A673 (cell line): ENCODE data around the gene GPC6.

Experiments used
- CTCF ChIP-seq: fragments of 300-800, 200-600 bp; sonication (generic); conservative IDR thresholded peaks from 2 replicates; pipeline ENCODE4 v1.5.1; 2017; ENCODE audit warnings: low read depth, mild to moderate bottlenecking, antibody characterized with exemption, low read length, moderate library complexity, mixed read lengths
- EZH2 ChIP-seq: fragments of 200-600 bp; sonication (generic); IDR thresholded peaks from 2 replicates; pipeline ENCODE4 v1.6.1; 2017; ENCODE audit warnings: borderline replicate concordance, low read depth, mild to moderate bottlenecking, mixed read lengths, antibody characterized with exemption, low read length; ENCODE audit not compliant: poor library complexity, severe bottlenecking

- peak; percentile 68 for TF ChIP-seq CTCF
- no peak for TF ChIP-seq EZH2
These were observed 1209.1 kb downstream of the GPC6 start for GRCh38 chr13:94435604-94436226.
